Mesodermal cell (in vitro differentiated cells): Measurements from ENCODE around the gene ZNF575.

Source experiments
- H3K27ac ChIP-seq: 2 replicates; pipeline ENCODE4 v1.7.0; 2013; ENCODE audit warnings: mild to moderate bottlenecking, low read depth, low read length, moderate library complexity; ENCODE audit not compliant: severe bottlenecking
- H3K36me3 ChIP-seq: 2 replicates; pipeline ENCODE4 v1.7.1; 2013; ENCODE audit warnings: mild to moderate bottlenecking, low read length, moderate library complexity; ENCODE audit not compliant: control insufficient read depth, insufficient read depth
- H3K4me1 ChIP-seq: one replicate; pipeline ENCODE4 v1.7.1; 2013; ENCODE audit warnings: mild to moderate bottlenecking, low read length; ENCODE audit not compliant: insufficient read depth, control insufficient read depth, poor library complexity, severe bottlenecking
- H3K4me3 ChIP-seq: 2 replicates; pipeline ENCODE4 v1.7.0; 2013; ENCODE audit warnings: low read length, control low read depth, mild to moderate bottlenecking; ENCODE audit not compliant: insufficient read depth, poor library complexity, severe bottlenecking; ENCODE audit errors: extremely low read depth
- H3K9me3 ChIP-seq: 2 replicates; pipeline ENCODE4 v1.7.1; 2013; ENCODE audit warnings: mild to moderate bottlenecking, low read length, moderate library complexity; ENCODE audit not compliant: control insufficient read depth
- WGBS, 2 experiments: methylation state at CpG; one replicate each; pipeline ENCODE4 v1.1.5; 2013; ENCODE audit warnings: missing lambda C conversion rate in 2 of 2; ENCODE audit not compliant: insufficient coverage in 2 of 2; 5-methylcytosine and 5-hydroxymethylcytosine counted together

ZNF575 gene

DNA sequence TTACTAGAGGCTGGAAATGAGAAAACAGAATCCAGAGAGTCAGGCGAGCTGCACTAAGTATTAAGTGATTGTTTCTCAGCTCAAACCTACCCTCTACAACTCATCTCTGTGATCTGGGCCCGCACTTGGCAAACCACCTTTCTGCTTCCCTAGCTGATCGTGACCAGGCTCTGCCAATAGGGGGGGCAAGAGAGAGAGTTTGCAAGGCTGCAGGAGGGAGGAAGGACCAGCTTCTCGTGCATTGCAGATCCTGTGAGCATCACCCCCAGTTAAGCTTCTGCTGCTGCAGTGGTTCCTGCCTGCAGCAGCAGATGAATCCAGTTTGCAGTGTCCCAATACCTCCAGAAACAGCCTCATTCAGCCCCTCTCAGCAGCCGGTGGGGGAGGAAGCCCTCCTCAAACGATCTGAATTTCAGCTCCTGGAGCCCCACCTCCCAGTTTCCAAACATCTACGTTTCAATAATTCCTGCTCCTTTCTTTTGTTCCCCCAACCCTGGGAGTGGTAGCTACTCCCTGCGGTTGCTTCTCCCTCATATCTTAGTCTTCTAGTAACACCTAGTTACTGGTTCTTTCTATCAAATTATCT lies 22.3 kb downstream of the ZNF575 start:
- Histone ChIP-seq H3K4me3 (no peak overlapping the region), H3K9me3 (no peaks in the 10 kb centered on the region), H3K36me3 (peaks cover 70% of the 10 kb centered on the region), H3K27ac (no peak overlapping the region), H3K4me1 (no peaks in the 10 kb centered on the region)
- 29 to 39% methylated on average over 3 to 6 of the region's 8 CpGs for WGBS, 2 experiments

DNA sequence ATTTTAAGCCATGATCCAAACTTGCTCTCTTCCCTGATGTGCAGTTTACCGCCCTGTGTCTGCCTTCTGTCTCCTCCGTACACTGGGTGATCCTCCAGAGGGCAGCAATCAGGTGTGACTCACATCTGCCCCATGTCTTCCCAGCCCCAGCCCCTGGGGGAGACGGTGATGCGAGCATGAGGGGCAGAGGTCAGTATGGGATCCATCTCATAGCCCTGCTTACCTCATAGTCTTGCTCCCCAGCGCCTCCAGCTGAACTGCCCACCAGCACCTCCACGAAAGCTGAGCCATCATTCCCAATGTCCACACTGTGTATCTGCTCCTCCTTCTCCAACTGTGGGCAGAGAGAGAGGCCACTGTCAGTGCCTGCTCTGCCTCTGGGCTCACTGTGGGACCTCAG lies 27.7 kb downstream of the ZNF575 start:
- H3K9me3 ChIP-seq = no peaks in the 10 kb centered on the region
- no peaks in the 10 kb centered on the region for H3K4me1 ChIP-seq
- WGBS, 2 experiments = 89 to 97% methylated on average over 2 to 4 of the region's 6 CpGs
- no peak overlapping the region for H3K4me3 ChIP-seq
- H3K36me3 ChIP-seq = peaks cover 45% of the 10 kb centered on the region
- no peak overlapping the region for H3K27ac ChIP-seq

DNA sequence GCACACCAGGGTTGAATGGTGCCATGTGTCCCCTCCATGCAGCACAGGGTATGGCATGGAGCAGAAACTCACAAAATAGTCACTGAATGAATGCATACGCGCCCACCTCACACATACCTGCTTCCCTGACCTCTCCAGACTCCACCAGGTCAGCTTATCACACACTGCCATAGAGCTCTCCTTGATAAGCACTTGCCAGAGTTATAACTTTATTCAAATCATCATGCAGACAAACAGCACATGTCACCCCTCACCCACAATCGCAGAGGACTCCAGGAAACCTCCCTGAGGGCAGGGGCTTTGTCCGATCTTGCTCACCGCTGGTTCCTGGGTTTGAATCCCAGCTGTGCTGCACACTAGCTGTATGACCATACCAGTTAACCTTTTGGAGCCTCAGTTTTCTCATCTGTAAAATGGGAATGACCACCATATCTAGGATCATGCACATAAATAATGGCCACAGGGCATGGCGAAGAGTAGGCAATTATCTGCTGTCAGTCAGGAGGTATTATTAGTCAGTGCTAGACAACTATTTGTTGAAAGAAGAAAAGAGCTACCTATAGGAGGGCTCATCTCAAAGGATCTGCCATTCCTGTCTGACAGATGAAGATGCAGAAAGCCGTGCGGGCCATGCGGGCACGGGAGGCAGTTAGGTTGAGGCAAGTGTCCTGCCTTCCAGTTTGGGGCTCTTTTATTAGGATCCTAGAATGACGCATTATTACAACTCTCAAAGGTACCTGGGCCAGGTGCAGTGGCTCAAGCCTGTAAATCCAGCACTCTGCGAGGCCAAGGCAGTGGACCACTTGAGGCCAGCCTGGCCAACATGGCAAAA lies 28.4 kb downstream of the ZNF575 start:
- 93 to 95% methylated on average over 9 to 12 of the region's 12 CpGs for WGBS, 2 experiments
- no peak overlapping the region for H3K4me3 ChIP-seq

DNA sequence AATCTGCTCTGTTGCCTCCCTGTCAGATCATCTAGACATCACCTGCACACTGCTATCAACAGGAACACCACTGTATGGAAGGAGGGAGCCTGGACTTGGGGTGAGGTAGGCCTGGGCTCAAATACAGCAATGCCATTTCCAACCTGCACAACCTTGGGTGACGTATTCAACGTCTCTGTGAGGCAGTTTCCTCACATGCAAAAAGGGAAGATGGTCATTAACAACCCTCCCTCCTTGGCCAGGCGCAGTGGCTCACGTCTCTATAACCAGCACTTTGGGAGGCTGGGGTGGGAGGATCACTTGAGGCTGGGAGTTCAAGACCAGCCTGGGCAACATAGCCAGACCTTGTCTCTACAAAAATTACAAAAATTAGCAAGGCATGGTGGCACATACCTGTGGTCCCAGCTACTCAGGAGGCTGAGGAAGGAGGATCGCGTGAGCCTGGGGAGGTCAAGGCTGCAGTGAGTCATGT lies 29.3 kb downstream of the ZNF575 start:
- Histone ChIP-seq H3K9me3 (no peaks in the 10 kb centered on the region), H3K4me1 (no peaks in the 10 kb centered on the region), H3K4me3 (no peak overlapping the region), H3K27ac (no peak overlapping the region), H3K36me3 (peaks cover 39% of the 10 kb centered on the region)
- 86 to 100% methylated on average over 4 to 5 of the region's 6 CpGs for WGBS, 2 experiments

More for the DNA sequence above, 28.4 kb downstream of the ZNF575 start:
- Histone ChIP-seq H3K9me3 (no peaks in the 10 kb centered on the region), H3K27ac (no peak overlapping the region), H3K4me1 (no peaks in the 10 kb centered on the region), H3K36me3 (peaks cover 40% of the 10 kb centered on the region)

DNA sequence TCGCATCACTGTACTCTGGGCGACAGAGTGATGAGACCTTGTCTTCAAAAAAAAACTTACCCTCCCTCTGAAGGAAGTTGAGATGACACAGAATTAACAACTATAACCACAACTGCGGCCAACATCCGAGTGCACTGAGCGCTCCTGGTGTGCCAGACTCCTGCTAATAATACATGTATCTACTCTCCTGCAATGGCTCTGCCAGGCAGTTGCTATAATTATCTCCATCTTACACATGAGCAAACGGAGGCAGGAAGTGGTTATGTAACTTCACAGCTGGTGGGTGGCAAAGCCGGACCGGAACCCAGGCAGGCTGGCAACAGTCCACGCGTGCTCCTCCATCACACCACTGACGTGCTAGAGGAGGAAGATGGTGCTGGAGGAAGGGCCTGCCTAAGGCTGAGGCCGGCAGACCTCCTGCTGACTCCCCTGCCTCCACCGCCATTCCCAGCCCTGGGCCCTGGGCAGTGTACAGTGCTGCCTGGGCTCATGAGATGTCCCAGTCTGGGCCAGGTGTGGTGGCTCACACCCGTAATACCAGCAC lies 29.8 kb downstream of the ZNF575 start:
- Histone ChIP-seq H3K27ac (no peak overlapping the region), H3K9me3 (no peaks in the 10 kb centered on the region), H3K4me1 (no peaks in the 10 kb centered on the region), H3K4me3 (no peak overlapping the region), H3K36me3 (peaks cover 35% of the 10 kb centered on the region)
- 96 to 98% methylated on average over 5 to 13 of the region's 14 CpGs for WGBS, 2 experiments

DNA sequence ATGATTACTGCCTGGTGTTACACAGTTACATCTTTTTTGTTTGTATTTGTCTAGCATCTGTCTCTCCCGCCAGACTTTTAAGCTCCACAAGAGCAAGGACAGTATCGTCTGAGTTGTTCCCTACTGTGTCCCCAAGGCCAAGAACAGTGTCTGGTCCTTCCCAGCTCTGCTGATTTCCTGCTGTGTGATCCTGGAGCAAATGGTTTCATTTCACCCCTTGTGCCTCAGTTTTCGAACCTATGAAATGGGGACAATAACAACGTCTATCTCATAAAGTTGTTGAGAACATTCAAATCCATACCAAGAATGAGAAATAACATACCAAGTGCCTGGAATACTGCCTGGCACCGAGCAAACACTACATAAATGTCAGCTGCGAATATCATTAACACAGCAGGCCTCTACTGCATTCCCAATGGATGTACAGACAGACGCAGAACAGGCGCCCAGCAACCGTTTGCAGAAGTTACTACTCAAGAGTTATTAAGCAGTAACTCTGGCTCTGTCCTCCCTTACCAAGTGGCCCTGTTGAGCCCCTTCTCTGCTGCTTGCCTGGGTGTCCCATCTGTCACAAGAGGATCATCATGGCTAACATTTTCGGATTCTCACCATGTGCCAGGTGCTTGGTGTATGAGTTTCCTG lies 30.9 kb downstream of the ZNF575 start:
- Histone ChIP-seq H3K4me1 (no peaks in the 10 kb centered on the region), H3K9me3 (no peaks in the 10 kb centered on the region), H3K36me3 (peaks cover 30% of the 10 kb centered on the region), H3K27ac (no peak overlapping the region), H3K4me3 (no peak overlapping the region)
- 84 to 86% methylated on average over 9 to 10 of the region's 10 CpGs for WGBS, 2 experiments

DNA sequence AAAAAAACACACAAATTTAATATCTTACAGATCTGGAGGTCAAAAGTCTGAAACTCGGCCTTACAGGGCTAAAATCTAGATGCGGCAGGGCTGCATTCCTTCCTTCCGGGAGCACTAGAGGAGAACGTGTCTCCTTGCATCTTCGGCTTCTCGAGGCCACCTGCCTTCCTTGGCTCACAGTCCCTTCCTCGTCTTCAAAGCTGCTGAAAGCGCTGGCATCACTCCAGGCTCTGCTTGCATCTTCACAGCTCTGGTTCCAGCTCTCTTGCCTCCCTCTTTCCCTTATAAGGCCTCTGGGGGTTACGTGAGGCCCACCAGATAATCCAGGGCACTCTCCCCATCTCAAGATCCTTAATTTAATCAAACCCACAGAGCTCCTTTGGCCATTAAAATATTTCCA lies 31.8 kb downstream of the ZNF575 start:
- Histone ChIP-seq H3K4me3 (no peak overlapping the region), H3K36me3 (peaks cover 26% of the 10 kb centered on the region), H3K9me3 (no peaks in the 10 kb centered on the region), H3K4me1 (no peaks in the 10 kb centered on the region), H3K27ac (no peak overlapping the region)
- 94% methylated on average over 9 of the region's 9 CpGs for WGBS, 2 experiments

DNA sequence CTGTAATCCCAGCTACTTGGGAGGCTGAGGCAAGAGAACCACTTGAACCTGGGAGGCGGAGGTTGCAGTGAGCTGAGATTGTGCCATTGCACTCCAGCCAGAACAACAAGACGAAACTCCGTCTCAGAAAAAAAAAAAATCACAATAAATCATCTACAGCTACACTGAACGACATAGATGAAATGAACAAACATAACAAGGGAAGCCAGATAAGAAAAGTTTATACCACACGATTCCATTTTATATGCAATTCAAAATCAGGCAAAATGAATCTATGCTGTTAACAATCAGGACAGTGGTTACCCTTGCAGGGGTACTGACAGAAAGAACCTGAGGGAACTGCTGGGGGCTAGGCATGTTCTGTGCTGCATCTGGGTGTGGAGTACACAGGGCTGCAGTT lies 36.7 kb downstream of the ZNF575 start:
- 96 to 100% methylated on average over 3 to 5 of the region's 5 CpGs for WGBS, 2 experiments
- Histone ChIP-seq H3K27ac (no peak overlapping the region), H3K4me1 (peaks cover 4% of the 10 kb centered on the region), H3K36me3 (peaks cover 15% of the 10 kb centered on the region), H3K4me3 (no peak overlapping the region), H3K9me3 (no peaks in the 10 kb centered on the region)

DNA sequence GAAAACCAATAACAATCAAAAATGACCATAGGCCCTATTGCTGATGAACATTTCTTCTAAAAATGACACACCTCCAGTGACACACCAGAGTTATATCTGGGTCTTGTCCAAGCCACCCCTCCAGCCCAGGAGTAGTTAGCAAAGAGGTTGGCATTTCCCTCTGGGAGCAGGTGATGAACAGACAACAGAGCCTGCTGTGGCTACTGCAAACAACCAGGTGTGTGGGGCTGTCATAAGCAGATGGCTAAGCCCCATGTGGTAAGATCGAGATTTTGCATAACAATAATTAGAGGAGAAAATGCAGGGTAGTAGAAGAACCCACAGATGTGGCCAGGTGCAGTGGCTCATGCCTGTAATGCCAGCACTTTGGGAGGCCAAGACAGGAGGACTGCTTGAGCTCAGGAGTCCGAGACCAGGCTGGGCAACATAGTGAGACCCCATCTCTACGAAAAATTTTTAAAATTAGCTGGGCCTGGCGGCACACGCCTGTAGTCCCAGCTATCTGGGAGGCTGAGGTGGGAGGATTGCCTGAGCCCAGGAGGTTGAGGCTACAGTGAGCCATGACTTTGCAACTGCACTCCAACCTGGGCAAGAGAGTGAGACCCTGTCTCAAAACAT lies 37.3 kb downstream of the ZNF575 start:
- no peaks in the 10 kb centered on the region for H3K9me3 ChIP-seq
- WGBS, 2 experiments = 93 to 98% methylated on average over 5 of the region's 5 CpGs
- H3K4me3 ChIP-seq = no peak overlapping the region
- peaks cover 4% of the 10 kb centered on the region for H3K4me1 ChIP-seq
- peaks cover 15% of the 10 kb centered on the region for H3K36me3 ChIP-seq
- no peak overlapping the region for H3K27ac ChIP-seq

DNA sequence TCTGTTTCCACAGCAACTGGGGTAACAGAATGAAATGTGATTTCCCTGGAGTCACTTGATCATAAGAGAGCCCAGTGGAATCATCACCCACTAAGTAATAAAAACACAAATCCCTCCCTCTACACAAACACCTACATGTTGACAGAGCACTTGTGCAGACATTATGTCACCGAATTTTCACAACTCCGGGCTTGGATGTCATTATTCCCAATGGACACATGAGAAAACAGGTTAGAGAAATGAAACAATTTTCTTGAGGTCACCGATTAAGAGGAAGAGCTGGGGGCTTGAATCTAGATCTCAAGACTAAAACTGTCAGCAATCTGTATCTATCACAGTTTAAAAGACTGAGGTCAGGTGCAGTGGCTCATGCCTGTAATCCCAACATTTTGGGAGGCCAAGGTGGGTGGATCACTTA lies 39.2 kb downstream of the ZNF575 start:
- 84 to 97% methylated on average over 3 of the region's 3 CpGs for WGBS, 2 experiments
- H3K36me3 ChIP-seq = peaks cover 15% of the 10 kb centered on the region
- H3K9me3 ChIP-seq = no peaks in the 10 kb centered on the region
- H3K4me1 ChIP-seq = peaks cover 7% of the 10 kb centered on the region
- no peak overlapping the region for H3K27ac ChIP-seq
- H3K4me3 ChIP-seq = no peak overlapping the region
